VCaP (cell line): ENCODE measurements around the gene SPAAR.

Source experiments
- H3K27ac ChIP-seq: fragments of 450-650 bp; 2 replicates; pipeline ENCODE4 v1.5.1; 2017
- TF ChIP-seq, protein P1 (sequence below): fragments of 450-650 bp; conservative IDR thresholded peaks from 2 replicates; pipeline ENCODE4 v1.5.1; 2017; ENCODE audit warnings: mild to moderate bottlenecking, moderate library complexity

SPAAR gene

DNA sequence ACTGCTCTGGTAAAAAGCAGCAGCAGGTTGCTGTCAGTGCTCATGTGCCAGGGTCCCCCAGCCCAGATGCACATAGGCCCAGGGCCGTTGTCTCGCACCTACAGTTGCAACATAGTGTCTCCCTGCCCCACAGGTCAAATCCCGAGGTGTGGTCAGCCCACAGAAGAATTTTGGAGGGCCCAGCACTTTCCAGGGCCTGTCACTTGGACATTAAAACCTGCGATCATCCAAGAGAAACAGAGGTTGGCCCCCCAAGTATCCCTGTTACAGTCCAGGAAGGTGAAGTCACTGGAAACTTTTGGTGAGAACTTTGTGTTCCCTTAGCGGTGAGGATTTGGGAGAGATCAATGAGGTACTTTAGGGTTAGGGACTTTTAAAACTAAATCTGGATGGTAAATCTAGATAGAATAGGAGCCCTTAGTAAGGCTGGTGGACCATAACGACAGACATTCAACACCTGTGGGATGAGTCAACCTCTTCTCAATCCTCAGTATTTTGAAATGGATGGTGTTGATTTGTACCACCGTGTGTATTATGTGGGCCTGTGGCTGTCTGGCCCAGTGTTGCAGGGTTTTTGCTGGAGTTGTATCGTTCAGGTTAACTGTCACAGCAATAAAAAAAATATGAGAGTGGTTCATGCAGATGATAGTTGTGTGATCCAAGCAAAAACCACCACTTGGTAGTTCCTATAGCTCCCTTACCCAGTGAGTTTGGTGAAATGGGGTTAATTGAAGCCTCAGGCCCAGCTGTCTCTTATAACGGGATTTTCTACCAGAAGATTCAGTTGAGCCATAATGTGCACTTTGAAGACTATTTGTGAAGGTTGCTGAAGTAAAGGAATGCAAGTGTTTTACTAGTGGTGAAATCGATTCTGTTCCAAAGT lies 29.4 kb downstream of the SPAAR start:
- H3K27ac ChIP-seq, result no peak overlapping the region
- TF ChIP-seq, protein P1, sequence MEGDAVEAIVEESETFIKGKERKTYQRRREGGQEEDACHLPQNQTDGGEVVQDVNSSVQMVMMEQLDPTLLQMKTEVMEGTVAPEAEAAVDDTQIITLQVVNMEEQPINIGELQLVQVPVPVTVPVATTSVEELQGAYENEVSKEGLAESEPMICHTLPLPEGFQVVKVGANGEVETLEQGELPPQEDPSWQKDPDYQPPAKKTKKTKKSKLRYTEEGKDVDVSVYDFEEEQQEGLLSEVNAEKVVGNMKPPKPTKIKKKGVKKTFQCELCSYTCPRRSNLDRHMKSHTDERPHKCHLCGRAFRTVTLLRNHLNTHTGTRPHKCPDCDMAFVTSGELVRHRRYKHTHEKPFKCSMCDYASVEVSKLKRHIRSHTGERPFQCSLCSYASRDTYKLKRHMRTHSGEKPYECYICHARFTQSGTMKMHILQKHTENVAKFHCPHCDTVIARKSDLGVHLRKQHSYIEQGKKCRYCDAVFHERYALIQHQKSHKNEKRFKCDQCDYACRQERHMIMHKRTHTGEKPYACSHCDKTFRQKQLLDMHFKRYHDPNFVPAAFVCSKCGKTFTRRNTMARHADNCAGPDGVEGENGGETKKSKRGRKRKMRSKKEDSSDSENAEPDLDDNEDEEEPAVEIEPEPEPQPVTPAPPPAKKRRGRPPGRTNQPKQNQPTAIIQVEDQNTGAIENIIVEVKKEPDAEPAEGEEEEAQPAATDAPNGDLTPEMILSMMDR, result no peak

DNA sequence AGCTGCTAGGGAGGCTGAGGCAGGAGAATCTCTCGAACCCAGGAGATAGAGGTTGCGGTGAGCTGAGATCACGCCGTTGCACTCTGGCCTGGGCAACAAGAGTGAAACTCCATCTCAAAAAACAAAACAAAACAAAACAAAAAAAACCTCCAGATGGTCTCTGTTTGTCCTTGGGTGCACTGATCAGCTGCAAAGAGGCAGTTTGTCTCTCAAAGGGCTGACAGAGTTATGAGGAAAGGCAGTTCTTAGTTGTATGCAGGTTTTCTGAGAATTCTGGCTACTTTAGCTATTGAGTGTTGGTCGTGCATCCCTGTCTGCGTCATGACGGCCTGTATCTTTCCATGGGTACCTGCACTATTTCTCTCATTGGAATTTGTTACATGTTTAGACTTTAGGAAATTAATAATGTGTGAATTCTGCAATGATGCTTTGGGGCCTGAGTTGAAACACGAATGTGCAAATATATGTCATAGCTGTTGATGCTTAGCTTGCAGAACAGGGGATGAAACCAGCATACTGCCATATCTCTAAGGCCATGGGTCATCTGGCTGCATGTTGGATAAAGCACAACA lies 30.5 kb downstream of the SPAAR start:
- no peak overlapping the region for H3K27ac ChIP-seq
- TF ChIP-seq, protein P1, result no peak

DNA sequence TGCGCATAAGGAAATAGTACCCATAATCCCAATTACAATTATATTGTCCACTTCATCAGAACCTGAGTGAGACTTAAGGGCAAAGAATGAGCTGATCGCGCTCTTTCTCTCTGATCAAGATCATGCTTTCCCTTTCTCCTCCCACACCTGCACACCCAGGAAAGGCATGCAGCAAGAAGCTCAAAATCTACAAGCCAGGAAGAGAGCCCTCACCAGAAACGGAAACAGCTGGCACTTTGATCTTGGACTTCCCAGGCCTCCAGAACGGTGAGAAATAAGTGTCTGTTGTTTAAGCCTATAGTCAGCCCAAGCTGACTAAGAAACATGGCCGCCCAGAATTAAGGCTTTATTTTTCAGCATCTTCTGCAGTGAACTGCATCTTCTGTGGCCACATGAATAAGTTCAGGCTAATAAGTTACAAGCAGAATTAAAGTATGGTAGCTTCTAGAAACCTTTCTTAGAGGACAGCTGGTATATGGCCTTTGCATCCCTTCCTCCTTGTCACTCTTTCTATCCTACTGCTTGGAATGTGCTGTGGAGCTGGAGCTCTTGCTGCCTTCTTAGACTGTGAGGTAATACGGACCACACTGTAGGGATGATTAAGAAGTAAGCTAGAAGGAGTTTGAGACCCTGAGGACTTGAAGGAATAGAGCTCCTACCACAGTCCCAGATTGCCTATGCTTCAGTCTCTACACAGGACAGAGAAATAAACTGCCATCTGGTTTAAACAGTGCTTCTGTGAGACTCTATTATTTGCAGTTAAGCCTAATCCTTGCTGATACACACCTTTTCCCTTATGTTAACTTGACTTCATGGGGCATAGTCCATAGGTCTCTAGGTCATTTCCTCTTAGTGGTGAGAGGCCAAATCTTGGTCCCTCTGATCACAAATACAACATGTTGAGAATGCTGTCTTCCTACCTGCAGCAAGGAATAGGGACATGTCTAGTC lies 31.4 kb downstream of the SPAAR start:
- TF ChIP-seq, protein P1, result no peak
- H3K27ac ChIP-seq, result no peak overlapping the region

DNA sequence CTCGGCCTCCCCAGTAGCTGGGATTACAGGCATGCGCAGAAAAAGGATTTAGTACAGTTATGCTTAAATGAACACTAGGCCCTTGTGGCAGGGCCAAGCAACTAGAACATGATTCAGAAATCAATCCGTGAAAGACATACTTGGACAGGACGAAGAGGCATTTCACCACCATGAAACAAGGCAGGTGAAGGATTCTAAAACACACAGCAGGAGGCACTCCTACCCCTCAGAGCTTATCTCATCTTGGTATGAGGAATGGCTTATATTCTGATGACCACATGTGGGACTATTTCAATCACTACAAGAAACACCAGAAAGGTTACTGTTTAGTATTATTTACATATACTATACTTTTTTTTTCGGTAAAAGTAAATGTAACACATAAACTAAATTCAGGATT lies 33.0 kb downstream of the SPAAR start:
- no peak overlapping the region for H3K27ac ChIP-seq
- TF ChIP-seq, protein P1, result no peak

DNA sequence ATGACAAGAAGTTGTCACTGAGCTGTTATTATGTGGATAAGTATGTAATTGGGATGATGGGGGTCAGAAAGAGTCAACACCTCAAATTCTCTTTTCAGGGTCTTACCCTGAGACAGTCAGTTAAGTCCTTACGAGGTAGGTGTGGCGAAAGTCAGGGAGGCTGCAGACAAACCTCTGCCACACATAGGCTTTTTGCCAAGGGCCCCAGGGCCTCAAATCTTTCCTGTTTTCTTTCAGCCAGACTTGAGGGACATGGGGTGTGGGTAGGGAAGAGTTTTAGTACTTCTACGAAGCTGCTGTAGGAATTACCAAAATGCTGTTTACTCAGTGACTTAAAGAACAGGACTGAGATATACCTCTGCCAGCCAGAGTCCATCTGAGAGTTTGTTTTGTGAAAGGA lies 34.9 kb downstream of the SPAAR start:
- H3K27ac ChIP-seq, result no peak overlapping the region
- TF ChIP-seq, protein P1, result no peak

DNA sequence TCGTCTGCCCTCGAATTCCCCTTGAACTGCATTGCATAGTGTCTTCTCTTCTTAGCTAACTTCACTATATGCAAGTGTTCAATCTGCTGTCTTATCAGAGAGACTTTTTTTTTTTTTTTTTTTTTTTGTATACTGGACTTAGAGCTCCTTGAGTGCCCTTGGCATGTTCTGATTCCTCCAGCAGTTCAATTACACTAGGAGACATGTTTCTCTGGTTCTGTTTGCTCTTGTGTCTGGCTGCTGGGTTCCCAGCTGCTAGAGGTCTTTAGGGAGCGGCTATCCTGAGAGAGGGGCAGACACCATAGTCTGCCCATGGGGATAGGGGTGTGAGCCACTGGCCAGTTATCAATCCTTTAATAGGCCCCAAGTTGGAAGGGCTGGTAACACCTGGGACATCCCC lies 35.6 kb downstream of the SPAAR start:
- no peak overlapping the region for H3K27ac ChIP-seq
- TF ChIP-seq, protein P1, result no peak
